Right kidney (tissue), 1 donor: Measurements from ENCODE around the gene PIKFYVE.
"Not testable (repeated sequence)": the region's sequence is repeated elsewhere in the genome, so short reads cannot be mapped to it uniquely, and the experiment has no call there.

Source experiments
- DNase-seq: peaks from one replicate; pipeline ENCODE4 v3.0.0-alpha.2; 2016

Gene PIKFYVE

DNA sequence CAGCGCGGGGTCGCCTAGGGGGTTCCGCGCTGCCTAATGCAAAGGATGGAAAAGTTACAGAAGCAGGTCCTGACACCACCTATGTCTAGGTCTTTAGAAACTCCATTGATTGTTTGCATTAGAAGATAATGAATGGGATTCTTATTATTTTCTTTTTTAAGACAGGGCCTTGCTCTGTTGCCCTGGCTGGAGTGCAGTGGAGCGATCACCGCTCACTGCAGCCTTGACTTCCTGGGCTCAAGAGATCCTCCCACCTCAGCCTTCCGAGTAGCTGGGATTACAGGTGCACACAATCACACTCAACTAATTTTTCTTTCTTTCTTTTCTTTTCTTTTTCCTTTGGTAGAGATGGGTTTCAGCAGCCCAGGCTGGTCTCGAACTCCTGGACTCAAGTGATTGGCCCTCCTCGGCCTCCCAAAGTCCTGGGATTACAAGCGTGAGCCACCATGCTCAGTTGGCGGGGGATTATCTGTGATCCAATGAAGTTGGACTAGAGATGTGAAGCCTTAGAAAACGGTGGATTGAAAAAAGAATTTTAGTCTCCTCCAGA lies 10.4 kb upstream of the PIKFYVE start:
- no peak for DNase-seq

GRCh38 chr2:208256192-208256782 lies 9.8 kb upstream of the PIKFYVE start:
- DNase-seq = no peak

DNA sequence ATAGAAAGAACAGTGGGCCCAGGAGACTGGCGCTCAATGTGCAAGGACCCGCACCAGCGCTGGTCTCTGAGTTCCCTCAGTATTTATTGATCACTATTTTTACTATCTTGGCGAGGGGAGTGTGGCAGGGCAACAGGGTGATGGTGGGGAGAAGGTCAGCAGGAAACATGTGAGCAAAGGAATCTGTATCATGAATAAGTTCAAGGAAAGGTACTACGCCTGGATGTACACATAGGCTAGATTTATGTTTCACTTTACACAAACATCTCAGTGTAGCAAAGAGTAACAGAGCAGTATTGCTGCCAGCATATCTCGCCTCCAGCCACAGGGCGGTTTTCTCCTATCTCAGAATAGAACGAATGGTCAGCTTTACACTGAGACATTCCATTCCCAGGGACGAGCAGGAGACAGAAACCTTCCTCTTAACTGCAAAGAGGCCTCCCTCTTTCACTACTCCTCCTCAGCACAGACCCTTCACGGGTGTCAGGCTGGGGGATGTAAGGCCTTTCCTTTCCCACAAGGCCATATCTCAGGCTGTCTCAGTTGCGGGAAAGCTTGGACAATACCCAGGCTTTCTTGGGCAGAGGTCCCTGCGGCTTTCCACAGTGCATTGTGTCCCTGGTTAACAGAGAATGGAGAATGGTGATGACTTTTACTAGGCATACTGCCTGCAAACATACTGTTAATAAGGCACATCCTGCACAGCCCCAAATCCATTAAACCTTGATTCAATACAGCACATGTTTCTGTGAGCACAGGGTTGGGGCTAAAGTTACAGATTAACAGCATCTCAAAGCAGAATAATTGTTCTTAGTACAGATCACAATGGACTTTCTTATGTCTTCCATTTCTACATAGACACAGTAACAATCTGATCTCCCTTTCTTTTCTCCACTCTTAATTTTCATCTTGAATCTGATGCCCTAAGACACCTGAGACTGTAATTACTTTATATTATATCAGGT lies 8.9 kb upstream of the PIKFYVE start:
- DNase-seq = not testable (repeated sequence)

GRCh38 chr2:208265371-208265800 lies 669 bp upstream of the PIKFYVE start:
- DNase-seq = peak; percentile 65

GRCh38 chr2:208266553-208266893 lies 468 bp downstream of the PIKFYVE start:
- peak; percentile 76 for DNase-seq

- peak; percentile 3 for DNase-seq
These were observed 881 bp downstream of the PIKFYVE start for GRCh38 chr2:208266936-208267335.

GRCh38 chr2:208267526-208267925 lies 1.5 kb downstream of the PIKFYVE start:
- DNase-seq = not testable (repeated sequence)

DNA sequence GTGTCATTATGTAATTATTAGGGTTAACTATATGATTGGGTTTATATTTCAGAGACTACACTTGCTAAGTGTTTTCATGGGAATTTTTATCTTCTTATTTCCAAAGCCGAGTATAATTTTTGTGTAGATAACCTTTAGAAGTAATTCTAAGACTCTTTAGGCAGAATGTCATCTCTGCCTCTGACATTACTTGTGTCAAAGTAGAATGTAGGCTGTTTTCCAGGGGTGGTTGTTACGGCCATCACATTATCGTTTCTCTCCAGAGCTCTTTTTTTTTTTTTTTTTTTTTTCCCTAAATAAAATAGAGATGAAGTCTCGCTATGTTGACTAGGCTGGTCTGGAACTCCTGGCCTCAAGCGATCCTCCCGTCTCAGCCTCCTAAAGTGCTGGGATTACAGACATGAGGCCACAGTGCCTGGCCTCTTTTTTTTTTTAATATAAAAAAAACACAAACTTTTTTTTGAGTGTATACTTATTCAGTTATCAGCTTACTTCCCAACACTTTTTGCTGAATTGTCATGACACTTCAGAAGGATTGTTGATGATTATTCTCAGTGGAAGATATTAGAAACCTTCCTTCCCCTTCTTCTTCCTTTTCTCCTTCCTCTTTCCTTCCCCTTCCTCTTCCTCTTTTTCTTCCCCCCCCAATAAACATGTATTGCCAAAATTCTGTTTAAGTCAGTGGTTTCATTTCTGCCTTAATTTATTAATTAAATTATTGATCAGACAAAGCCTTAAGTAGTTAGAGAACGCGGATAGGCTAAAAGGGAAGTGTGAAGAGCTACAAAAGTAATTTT lies 2.3 kb downstream of the PIKFYVE start:
- no peak for DNase-seq

GRCh38 chr2:208269091-208269490 lies 3.0 kb downstream of the PIKFYVE start:
- DNase-seq = no peak

GRCh38 chr2:208274748-208275147 lies 8.7 kb downstream of the PIKFYVE start:
- DNase-seq = no peak

GRCh38 chr2:208278549-208278948 lies 12.5 kb downstream of the PIKFYVE start:
- no peak for DNase-seq

DNA sequence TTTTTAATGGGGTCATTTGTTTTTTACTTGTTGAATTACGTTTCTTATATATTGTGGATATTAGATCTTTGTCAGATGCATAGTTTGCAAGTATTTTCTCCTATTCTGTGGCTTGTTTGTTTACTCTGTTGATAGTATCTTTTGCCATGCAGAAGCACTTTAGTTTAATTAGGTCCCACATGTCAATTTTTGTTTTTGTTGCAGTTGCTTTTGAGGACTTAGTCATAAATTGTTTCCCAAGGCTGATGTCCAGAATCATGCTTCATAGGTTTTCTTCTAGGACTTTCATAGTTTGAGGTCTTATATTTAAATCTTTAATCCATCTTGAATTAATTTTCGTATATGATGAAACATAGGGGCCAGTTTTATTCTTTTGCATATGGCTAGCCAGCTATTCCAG lies 13.2 kb downstream of the PIKFYVE start:
- DNase-seq = no peak

DNA sequence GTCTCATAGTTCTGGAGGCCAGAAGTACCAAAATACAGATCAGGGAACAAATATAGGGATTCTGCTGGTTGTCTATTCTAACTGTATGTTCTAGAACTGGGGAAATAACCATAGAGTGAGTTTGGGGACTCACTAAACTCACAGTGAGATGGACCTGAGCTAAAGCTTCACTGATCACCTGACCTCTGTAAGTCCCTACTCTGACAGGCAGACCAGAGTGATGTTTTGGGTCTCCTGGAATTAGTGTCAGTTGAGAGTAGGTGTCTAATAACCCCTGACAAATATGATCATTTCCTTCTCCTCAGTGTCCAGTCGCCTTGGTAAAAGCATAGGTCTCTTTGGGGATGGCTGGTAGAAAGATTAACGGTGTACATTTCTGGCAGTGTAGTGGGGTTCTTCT lies 14.2 kb downstream of the PIKFYVE start:
- DNase-seq = no peak

GRCh38 chr2:208280933-208281332 lies 14.9 kb downstream of the PIKFYVE start:
- DNase-seq = no peak

GRCh38 chr2:208285853-208286252 lies 19.8 kb downstream of the PIKFYVE start:
- DNase-seq = no peak

- DNase-seq = no peak
These were observed 28.5 kb downstream of the PIKFYVE start for GRCh38 chr2:208294482-208295024.

DNA sequence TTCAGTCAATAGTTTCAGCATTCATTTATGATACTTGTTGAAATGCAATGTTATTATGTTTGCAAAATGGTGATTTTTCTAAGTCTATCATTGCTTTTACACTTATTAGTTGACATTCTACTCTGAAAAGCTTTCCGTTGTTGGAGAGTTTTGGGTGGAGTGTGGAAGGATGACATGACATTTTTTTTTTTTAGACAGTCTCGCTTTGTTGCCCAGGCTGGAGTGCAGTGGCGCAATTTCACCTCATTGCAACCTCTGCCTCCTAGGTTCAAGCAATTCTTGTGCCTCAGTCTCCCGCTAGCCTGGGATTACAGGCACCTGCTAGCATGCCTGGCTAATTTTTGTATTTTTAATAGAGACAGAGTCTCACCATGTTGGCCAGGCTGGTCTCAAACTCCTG lies 29.8 kb downstream of the PIKFYVE start:
- DNase-seq = no peak

DNA sequence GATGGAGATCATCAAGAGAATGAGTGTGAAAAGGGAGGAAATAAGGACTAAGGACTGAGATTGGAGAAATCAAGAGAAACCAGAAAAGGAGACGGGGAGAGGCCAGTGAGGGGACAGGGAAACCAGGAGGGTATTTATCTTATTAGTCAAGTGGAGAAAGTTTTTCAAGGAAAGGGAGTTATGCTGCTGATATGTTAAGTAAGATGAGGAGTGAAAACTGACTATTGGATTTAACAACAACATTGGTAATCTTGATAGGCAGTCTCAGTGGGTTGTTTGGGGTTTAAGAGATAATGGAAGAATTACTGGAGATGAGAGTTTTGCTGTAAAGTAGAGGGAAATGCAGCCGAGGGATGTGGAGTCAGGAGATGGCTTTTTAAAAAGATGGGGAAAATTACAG lies 30.6 kb downstream of the PIKFYVE start:
- DNase-seq = no peak

GRCh38 chr2:208297961-208298360 lies 31.9 kb downstream of the PIKFYVE start:
- DNase-seq = no peak

DNA sequence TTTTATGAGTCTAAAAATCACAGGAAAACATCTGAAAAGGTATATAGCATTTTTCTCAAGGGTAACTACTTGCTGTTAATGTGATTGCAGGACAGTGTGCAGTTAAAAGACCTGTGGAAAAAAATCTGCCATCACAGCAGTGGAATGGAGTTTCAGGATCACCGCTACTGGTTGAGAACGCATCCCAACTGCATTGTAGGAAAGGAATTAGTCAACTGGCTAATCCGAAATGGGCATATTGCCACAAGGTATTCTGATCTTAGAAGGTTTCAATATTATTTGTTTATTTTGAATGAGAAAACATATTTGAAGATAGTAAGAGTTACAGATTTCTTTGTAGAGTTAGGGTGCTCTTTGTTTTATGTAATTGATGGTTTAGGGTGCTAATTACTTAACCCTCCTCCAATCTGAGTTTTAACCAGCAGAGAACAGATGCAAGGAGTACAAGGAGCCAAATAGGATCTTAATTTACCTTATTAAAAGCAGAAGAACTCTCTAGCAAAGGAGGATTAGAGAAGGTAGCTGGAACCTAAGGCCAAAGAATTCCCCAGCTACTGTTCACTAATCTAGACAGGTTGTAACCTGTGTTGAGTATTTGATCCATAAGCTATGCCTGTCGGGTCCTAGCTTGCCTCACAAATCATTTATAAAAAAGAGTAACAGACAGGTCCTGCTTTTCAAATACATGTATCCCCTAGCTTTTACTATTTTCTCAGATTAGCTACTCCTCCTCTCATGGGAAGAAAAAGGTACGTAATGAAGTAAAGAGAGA lies 35.0 kb downstream of the PIKFYVE start:
- DNase-seq = no peak

DNA sequence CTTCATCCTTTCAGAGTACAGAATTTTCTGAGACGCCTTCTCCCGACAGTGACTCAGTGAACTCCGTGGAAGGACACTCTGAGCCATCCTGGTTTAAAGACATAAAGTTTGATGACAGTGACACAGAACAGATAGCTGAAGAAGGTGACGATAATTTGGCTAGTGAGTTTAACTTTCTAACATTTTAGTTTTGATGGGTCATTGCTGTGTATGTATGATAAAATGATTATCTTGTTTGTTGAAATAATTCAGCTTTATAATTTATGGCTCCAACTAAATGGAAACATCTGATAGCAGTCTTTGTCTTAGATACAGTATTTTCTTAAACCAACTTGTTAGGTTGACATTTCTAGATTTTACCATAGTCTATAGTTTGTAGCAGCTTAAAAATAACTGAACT lies 38.1 kb downstream of the PIKFYVE start:
- no peak for DNase-seq

DNA sequence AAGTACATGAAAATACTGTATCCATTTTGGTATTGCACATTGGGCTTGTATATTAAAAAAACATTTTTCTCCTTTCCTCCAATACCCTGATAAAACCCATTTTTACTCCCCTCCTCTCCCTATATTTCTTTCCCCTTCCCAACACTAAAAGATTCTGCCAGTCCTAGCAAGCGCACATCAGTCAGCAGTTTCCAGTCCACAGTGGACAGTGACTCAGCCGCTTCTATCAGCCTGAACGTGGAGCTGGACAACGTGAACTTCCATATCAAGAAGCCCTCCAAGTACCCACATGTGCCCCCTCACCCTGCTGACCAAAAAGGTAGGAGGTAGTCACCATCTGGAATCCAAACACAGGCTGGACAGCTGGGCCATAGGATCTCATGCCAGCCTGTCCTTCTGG lies 38.6 kb downstream of the PIKFYVE start:
- no peak for DNase-seq
